ENCODE results near the gene CARD9.

- no peak for TF ChIP-seq CTCF (IDR thresholded peaks at IDR 0.05)
- no peak for TF ChIP-seq EP300 (IDR thresholded peaks at IDR 0.05)
- no peak for TF ChIP-seq POLR2A (IDR thresholded peaks at IDR 0.05)
These were observed 5.9 kb upstream of the CARD9 start for GRCh38 chr9:136379401-136379800.

All from stomach (tissue), 4 donors.